Measurements from ENCODE around the gene HPCAL1. TPM values are rescaled to one million over a fixed set of nuclear protein-coding genes. Genes with fewer than 3 reads are reported as not detected.

The HPCAL1 gene
- total RNA-seq, 2 donors from 2014 or later = 64.5 to 85.7 TPM

GRCh38 chr2:10462178-10463083 lies 159.7 kb downstream of the HPCAL1 start:
- DNase-seq = no peak
- Histone ChIP-seq H3K9ac (ENCODE audit: low read depth in 2 of 2, low read length in 2 of 2) (no peak overlapping the region), H3K4me3 (no peak overlapping the region), H3K4me1 (no peaks in the 10 kb centered on the region), H3K27me3 (no peaks in the 10 kb centered on the region), H3K27ac (no peak overlapping the region), H3K36me3 (no peaks in the 10 kb centered on the region), H3K9me3 (no peaks in the 10 kb centered on the region)
- intact Hi-C loops (cut with DNase I) = no loop called here
- no peak for TF ChIP-seq CTCF (IDR thresholded peaks at IDR 0.05)

DNA sequence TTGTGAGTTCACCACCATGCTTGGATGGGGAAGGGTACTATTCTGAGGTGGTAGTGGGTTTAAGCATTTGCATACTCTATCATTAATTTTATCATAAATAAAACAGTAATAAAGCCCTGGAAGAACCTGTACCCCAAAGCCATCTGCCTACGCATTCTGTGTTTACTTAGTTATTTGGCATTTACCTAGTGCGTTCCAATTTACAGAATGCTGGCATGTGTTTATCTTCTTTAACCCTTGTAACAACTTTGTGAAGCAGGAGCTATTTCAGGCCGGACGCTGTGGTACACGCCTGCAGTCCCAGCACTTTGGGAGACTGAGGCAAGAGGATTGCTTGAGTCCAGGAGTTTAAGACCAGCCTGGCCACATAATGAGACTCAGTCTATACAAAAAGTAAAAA lies 163.2 kb downstream of the HPCAL1 start:
- Histone ChIP-seq H3K4me3 (no peak overlapping the region), H3K27ac (no peak overlapping the region), H3K36me3 (no peaks in the 10 kb centered on the region), H3K27me3 (no peaks in the 10 kb centered on the region), H3K9me3 (no peaks in the 10 kb centered on the region), H3K9ac (ENCODE audit: low read depth in 2 of 2, low read length in 2 of 2) (no peak overlapping the region), H3K4me1 (no peaks in the 10 kb centered on the region)
- TF ChIP-seq CTCF (IDR thresholded peaks at IDR 0.05) = no peak
- intact Hi-C loops (cut with DNase I) = no loop called here
- no peak for DNase-seq

DNA sequence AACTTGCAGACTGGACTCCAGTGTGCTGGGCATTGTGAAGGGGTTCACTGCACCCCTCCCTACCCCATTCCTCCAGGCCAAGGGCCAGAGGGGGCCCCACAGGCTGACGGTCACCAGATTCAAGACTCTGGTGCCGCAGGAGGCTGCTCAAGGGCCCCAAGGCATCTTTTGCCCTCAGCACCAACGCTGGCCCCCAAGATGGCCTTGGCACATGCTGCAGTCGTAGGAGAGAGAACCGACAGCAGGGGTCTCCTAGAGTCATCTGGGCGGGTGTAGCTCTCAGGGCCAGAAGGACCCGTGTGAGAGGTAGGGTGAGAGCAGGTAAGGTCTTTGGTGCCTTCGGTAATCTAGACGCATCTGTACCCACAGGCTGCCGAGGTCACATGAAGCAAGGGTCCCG lies 164.1 kb downstream of the HPCAL1 start:
- H3K27me3 ChIP-seq = no peaks in the 10 kb centered on the region
- no peak for DNase-seq
- H3K4me1 ChIP-seq = no peaks in the 10 kb centered on the region
- no peak overlapping the region for H3K4me3 ChIP-seq
- H3K9ac ChIP-seq (ENCODE audit: low read depth in 2 of 2, low read length in 2 of 2) = no peak overlapping the region
- intact Hi-C loops (cut with DNase I) = no loop called here
- no peak overlapping the region for H3K27ac ChIP-seq
- H3K36me3 ChIP-seq = no peaks in the 10 kb centered on the region
- H3K9me3 ChIP-seq = no peaks in the 10 kb centered on the region
- no peak for TF ChIP-seq CTCF (IDR thresholded peaks at IDR 0.05)

DNA sequence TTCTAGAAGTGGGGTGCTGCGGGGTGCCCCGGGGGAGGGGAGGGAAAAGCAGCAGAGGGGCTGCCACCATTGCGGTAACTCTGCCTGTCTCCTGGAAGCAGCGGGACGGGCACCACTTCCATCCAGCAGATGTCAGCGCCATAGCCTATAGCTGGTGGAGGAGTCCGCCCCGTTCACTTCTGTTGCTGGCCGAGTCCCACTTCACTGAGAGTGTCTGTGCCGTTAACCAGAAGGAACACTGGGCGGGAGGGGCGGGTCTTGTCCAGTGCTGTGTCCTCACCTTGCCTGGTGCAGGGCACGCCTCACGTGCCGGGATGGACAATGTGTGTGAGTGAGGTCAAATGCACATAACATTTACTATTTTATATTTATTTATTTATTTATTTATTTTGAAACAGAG lies 164.7 kb downstream of the HPCAL1 start:
- TF ChIP-seq CTCF (IDR thresholded peaks at IDR 0.05) = no peak
- no peak overlapping the region for H3K4me3 ChIP-seq
- no peaks in the 10 kb centered on the region for H3K9me3 ChIP-seq
- intact Hi-C loops (cut with DNase I) = no loop called here
- H3K9ac ChIP-seq (ENCODE audit: low read depth in 2 of 2, low read length in 2 of 2) = no peak overlapping the region
- no peaks in the 10 kb centered on the region for H3K36me3 ChIP-seq
- H3K27me3 ChIP-seq = no peaks in the 10 kb centered on the region
- no peaks in the 10 kb centered on the region for H3K4me1 ChIP-seq
- H3K27ac ChIP-seq = no peak overlapping the region
- DNase-seq = no peak

DNA sequence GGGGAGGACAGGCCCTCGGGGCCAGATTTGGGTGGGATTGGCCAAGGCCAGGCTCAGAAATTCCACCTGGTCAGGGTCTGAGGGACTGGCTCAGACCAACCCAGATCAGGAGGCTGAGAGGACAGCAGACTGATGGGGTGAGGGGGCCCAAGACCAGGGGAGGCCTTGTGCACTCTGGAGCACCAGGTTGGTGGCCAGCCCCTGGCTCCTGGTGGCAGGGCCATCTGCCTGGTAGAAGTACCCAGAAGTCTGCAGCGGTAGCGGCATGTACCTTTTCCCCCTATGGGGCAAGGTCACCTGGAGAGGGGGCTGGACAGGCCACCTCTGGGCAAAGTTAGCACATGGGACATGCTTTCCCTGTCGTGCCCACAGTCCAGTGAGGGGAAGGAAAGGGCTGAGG lies 166.6 kb downstream of the HPCAL1 start:
- Histone ChIP-seq H3K4me3 (no peak overlapping the region), H3K27me3 (no peaks in the 10 kb centered on the region), H3K9ac (ENCODE audit: low read depth in 2 of 2, low read length in 2 of 2) (no peak overlapping the region), H3K36me3 (no peaks in the 10 kb centered on the region), H3K27ac (no peak overlapping the region), H3K4me1 (no peaks in the 10 kb centered on the region), H3K9me3 (no peaks in the 10 kb centered on the region)
- TF ChIP-seq CTCF (IDR thresholded peaks at IDR 0.05) = no peak
- intact Hi-C loops (cut with DNase I) = no loop called here
- DNase-seq = no peak
